Measurements from ENCODE around the gene REPIN1. TPM values are rescaled to one million over a fixed set of nuclear protein-coding genes. Genes with fewer than 3 reads are reported as not detected.

REPIN1 gene
- total RNA-seq, 1 experiment from 2014 or later = 113 TPM

- Histone ChIP-seq H3K27ac (ENCODE audit: low read depth, low read length, poor library complexity, severe bottlenecking) (no peak overlapping the region), H3K27me3 (replicated peaks; ENCODE audit: insufficient read depth, low read depth, low read length, poor library complexity) (no peaks in the 10 kb centered on the region), H3K4me3 (ENCODE audit: low read depth, low read length, poor library complexity, severe bottlenecking) (no peak overlapping the region), H3K4me1 (ENCODE audit: insufficient read depth, low read length, poor library complexity, severe bottlenecking) (peaks cover 11% of the 10 kb centered on the region), H3K36me3 (ENCODE audit: insufficient read depth, low read length, poor library complexity, severe bottlenecking) (peaks cover 34% of the 10 kb centered on the region), H3K9me3 (ENCODE audit: low read depth, low read length, poor library complexity, severe bottlenecking) (no peaks in the 10 kb centered on the region)
- ChIA-PET CTCF (no interaction called here), POLR2A (ENCODE audit: low non-redundant PET) (no interaction called here)
- BruUV-seq (replicated peaks) = no TSS peak
- TF ChIP-seq CTCF (conservative IDR thresholded peaks at IDR 0.05; ENCODE audit: low read depth, low read length) (no peak), EZH2 (IDR thresholded peaks at IDR 0.05; ENCODE audit: borderline replicate concordance, low read depth, low read length, poor library complexity, severe bottlenecking) (no peak)
- DNase-seq (ENCODE audit: low spot score) = no peak
- intact Hi-C loops (cut with micrococcal nuclease; ENCODE audit: unreplicated experiment) = no loop called here
Observed at GRCh38 chr7:150325110-150325611, 43.5 kb upstream of the REPIN1 start.

GRCh38 chr7:150325901-150326300 is 42.7 kb upstream of the REPIN1 start:
- intact Hi-C loops (cut with micrococcal nuclease; ENCODE audit: unreplicated experiment) = no loop called here
- peaks cover 11% of the 10 kb centered on the region for H3K4me1 ChIP-seq (ENCODE audit: insufficient read depth, low read length, poor library complexity, severe bottlenecking)
- ChIA-PET POLR2A (ENCODE audit: low non-redundant PET) (interaction anchor here (0.7 kb wide), 1 partner anchor 735 kb away, joined by 3 read pairs; no protein-coding TSS in a partner anchor), CTCF (no interaction called here)
- H3K36me3 ChIP-seq (ENCODE audit: insufficient read depth, low read length, poor library complexity, severe bottlenecking) = peaks cover 34% of the 10 kb centered on the region
- DNase-seq (ENCODE audit: low spot score) = no peak
- H3K4me3 ChIP-seq (ENCODE audit: low read depth, low read length, poor library complexity, severe bottlenecking) = no peak overlapping the region
- H3K27me3 ChIP-seq (replicated peaks; ENCODE audit: insufficient read depth, low read depth, low read length, poor library complexity) = no peaks in the 10 kb centered on the region
- no peak overlapping the region for H3K27ac ChIP-seq (ENCODE audit: low read depth, low read length, poor library complexity, severe bottlenecking)
- H3K9me3 ChIP-seq (ENCODE audit: low read depth, low read length, poor library complexity, severe bottlenecking) = no peaks in the 10 kb centered on the region
- TF ChIP-seq CTCF (conservative IDR thresholded peaks at IDR 0.05; ENCODE audit: low read depth, low read length) (no peak), EZH2 (IDR thresholded peaks at IDR 0.05; ENCODE audit: borderline replicate concordance, low read depth, low read length, poor library complexity, severe bottlenecking) (no peak)
- BruUV-seq (replicated peaks) = no TSS peak

DNA sequence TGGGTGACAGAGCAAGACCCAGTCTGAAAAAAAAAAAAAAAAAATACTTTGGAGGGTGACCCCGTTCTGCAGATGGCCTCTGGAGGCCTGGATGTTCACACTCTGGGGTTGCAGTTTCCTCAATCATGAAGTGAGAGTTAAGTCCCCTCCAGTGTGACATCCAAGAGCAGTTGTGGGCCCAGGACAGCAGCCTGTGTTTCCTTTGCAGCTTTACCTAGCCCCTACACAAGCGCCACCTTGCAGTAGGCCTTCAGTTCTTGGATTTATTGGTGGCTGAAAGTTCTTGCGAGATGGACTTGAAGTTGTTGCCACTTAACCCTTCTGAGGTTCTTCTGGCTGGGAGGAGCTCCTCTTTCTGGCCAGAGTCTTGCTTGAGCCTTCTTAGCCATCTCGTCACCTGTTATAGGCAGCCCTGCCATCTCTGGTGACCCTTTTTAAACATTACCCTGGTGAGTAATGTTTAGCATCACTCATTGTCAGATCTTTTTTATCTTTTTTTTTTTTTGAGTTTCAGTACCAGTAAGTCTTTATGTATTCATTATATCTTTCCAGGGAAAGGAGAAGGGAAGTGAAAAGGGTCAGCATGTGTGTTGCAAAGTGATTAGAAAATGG is 41.9 kb upstream of the REPIN1 start:
- Histone ChIP-seq H3K4me1 (ENCODE audit: insufficient read depth, low read length, poor library complexity, severe bottlenecking) (peaks cover 10% of the 10 kb centered on the region), H3K27ac (ENCODE audit: low read depth, low read length, poor library complexity, severe bottlenecking) (no peak overlapping the region), H3K9me3 (ENCODE audit: low read depth, low read length, poor library complexity, severe bottlenecking) (no peaks in the 10 kb centered on the region), H3K36me3 (ENCODE audit: insufficient read depth, low read length, poor library complexity, severe bottlenecking) (peaks cover 34% of the 10 kb centered on the region), H3K27me3 (replicated peaks; ENCODE audit: insufficient read depth, low read depth, low read length, poor library complexity) (no peaks in the 10 kb centered on the region), H3K4me3 (ENCODE audit: low read depth, low read length, poor library complexity, severe bottlenecking) (no peak overlapping the region)
- DNase-seq (ENCODE audit: low spot score) = no peak
- BruUV-seq (replicated peaks) = no TSS peak
- intact Hi-C loops (cut with micrococcal nuclease; ENCODE audit: unreplicated experiment) = no loop called here
- ChIA-PET POLR2A (ENCODE audit: low non-redundant PET) (interaction anchor here (0.7 kb wide), 1 partner anchor 734 kb away, joined by 3 read pairs; no protein-coding TSS in a partner anchor), CTCF (no interaction called here)
- TF ChIP-seq CTCF (conservative IDR thresholded peaks at IDR 0.05; ENCODE audit: low read depth, low read length) = no peak
- TF ChIP-seq EZH2 (IDR thresholded peaks at IDR 0.05; ENCODE audit: borderline replicate concordance, low read depth, low read length, poor library complexity, severe bottlenecking) = no peak

All from A673 (cell line).